Astrocyte (in vitro differentiated cells and primary cell): Measurements from ENCODE around the gene FBP2. TPM values are rescaled to one million over a fixed set of nuclear protein-coding genes. Genes with fewer than 3 reads are reported as not detected.

Experiments used
- DNase-seq: peaks from one replicate; pipeline ENCODE4 v3.0.0-alpha.2; 2010; ENCODE audit warnings: low read depth
- FAIRE-seq: peaks from 2 replicates; lab custom pipeline; 2011; peaks lifted over from hg19 to GRCh38; lab: Jason Lieb, UNC
- H2AFZ ChIP-seq: 2 replicates; pipeline ENCODE4 v1.6.0; 2012; ENCODE audit warnings: low read depth, low read length, inconsistent platforms
- H3K27ac ChIP-seq: 2 replicates; pipeline ENCODE4 v1.5.1; 2011; ENCODE audit warnings: low read depth, low read length, inconsistent platforms
- H3K27me3 ChIP-seq: 2 replicates; pipeline ENCODE4 v1.6.0; 2011; ENCODE audit warnings: low read length, inconsistent platforms; ENCODE audit not compliant: insufficient read depth
- H3K36me3 ChIP-seq: 2 replicates; pipeline ENCODE4 v1.5.1; 2011; ENCODE audit warnings: low read length, inconsistent platforms; ENCODE audit not compliant: insufficient read depth
- H3K4me1 ChIP-seq: 2 replicates; pipeline ENCODE4 v1.5.1; 2011; ENCODE audit warnings: low read length, inconsistent platforms; ENCODE audit not compliant: insufficient read depth
- H3K4me2 ChIP-seq: 2 replicates; pipeline ENCODE4 v1.6.0; 2012; ENCODE audit warnings: low read length, inconsistent platforms
- H3K4me3 ChIP-seq: 2 replicates; pipeline ENCODE4 v1.5.1; 2011; ENCODE audit warnings: low read depth, mild to moderate bottlenecking, low read length, inconsistent platforms; ENCODE audit not compliant: insufficient read depth
- H3K79me2 ChIP-seq: 2 replicates; pipeline ENCODE4 v1.6.0; 2012; ENCODE audit warnings: mild to moderate bottlenecking, low read length, inconsistent platforms; ENCODE audit not compliant: insufficient read depth
- H3K9ac ChIP-seq: 2 replicates; pipeline ENCODE4 v1.6.0; 2012; ENCODE audit warnings: mild to moderate bottlenecking, low read length, inconsistent platforms
- H3K9me3 ChIP-seq: 2 replicates; pipeline ENCODE4 v1.5.1; 2012; ENCODE audit warnings: low read depth, mild to moderate bottlenecking, low read length, inconsistent platforms; ENCODE audit not compliant: insufficient read depth
- H4K20me1 ChIP-seq: 2 replicates; pipeline ENCODE4 v1.6.0; 2012; ENCODE audit warnings: low read length, inconsistent platforms; ENCODE audit not compliant: insufficient read depth
- H3K27ac Mint-ChIP-seq: one replicate; pipeline ENCODE4 v1.8.0; 2021; ENCODE audit warnings: mild to moderate bottlenecking, mixed read lengths; ENCODE audit not compliant: unreplicated experiment
- H3K27me3 Mint-ChIP-seq: one replicate; pipeline ENCODE4 v1.8.0; 2021; ENCODE audit warnings: low read depth, mixed read lengths; ENCODE audit not compliant: unreplicated experiment
- H3K36me3 Mint-ChIP-seq: one replicate; pipeline ENCODE4 v1.8.0; 2021; ENCODE audit warnings: low read depth, mixed read lengths; ENCODE audit not compliant: unreplicated experiment
- H3K4me1 Mint-ChIP-seq: one replicate; pipeline ENCODE4 v1.8.0; 2021; ENCODE audit warnings: low read depth, mixed read lengths; ENCODE audit not compliant: unreplicated experiment
- H3K4me3 Mint-ChIP-seq: one replicate; pipeline ENCODE4 v1.8.0; 2021; ENCODE audit warnings: mild to moderate bottlenecking, moderate library complexity, mixed read lengths; ENCODE audit not compliant: unreplicated experiment
- H3K9me3 Mint-ChIP-seq: one replicate; pipeline ENCODE4 v1.8.0; 2021; ENCODE audit warnings: mild to moderate bottlenecking, mixed read lengths; ENCODE audit not compliant: unreplicated experiment
- CTCF ChIP-seq: IDR thresholded peaks from 2 replicates; pipeline ENCODE4 v1.5.1; 2011; ENCODE audit warnings: low read depth, mild to moderate bottlenecking, inconsistent platforms, low read length, moderate library complexity; ENCODE audit not compliant: insufficient read depth
- EZH2 ChIP-seq: IDR thresholded peaks from 2 replicates; pipeline ENCODE4 v1.6.1; 2012; ENCODE audit warnings: mild to moderate bottlenecking, low read length, inconsistent platforms; ENCODE audit not compliant: insufficient read depth
- total RNA-seq: library from RNA; stranded (reverse); gene quantifications from 2 replicates; pipeline ENCODE4 v1.2.1, GENCODE V29; 2021

FBP2 gene
- total RNA-seq, 1 donor from 2014 or later = not detected

- H3K4me3 ChIP-seq = no peak overlapping the region
These were observed 46.4 kb upstream of the FBP2 start for GRCh38 chr9:94639999-94640376.

GRCh38 chr9:94639061-94639998 is 45.7 kb upstream of the FBP2 start, which contains the start of gene FBP1:
FBP1 (minus strand) TSS chr9:94639518; CDS start chr9:94639310, 208 bp downstream.
- no peak within 1 kb of the TSS for H3K27ac ChIP-seq
- peak within 1 kb of the TSS; percentile 85 for H3K4me2 ChIP-seq
- H3K36me3 Mint-ChIP-seq = peaks cover 3% of the 10 kb centered on the region
- H3K4me1 ChIP-seq = peaks cover 7% of the 10 kb centered on the region
- peaks cover 64% of the 10 kb centered on the region for H3K27me3 Mint-ChIP-seq
- no peaks in the 10 kb centered on the region for H4K20me1 ChIP-seq
- H3K9me3 Mint-ChIP-seq = no peaks in the 10 kb centered on the region
- peak within 1 kb of the TSS; percentile 75 for H2AFZ ChIP-seq
- H3K4me1 Mint-ChIP-seq = peaks cover 5% of the 10 kb centered on the region
- TF ChIP-seq EZH2 = peak; percentile 71
- TF ChIP-seq CTCF = no peak
- H3K9ac ChIP-seq = no peak within 1 kb of the TSS
- peaks cover 17% of the 10 kb centered on the region for H3K27me3 ChIP-seq
- H3K79me2 ChIP-seq = no peaks in the 10 kb centered on the region
- H3K36me3 ChIP-seq = no peaks in the 10 kb centered on the region
- H3K9me3 ChIP-seq = peaks cover 4% of the 10 kb centered on the region
- FAIRE-seq = no peak
- peak within 1 kb of the TSS; percentile 82 for H3K4me3 Mint-ChIP-seq
- no peak within 1 kb of the TSS for H3K27ac Mint-ChIP-seq
- no peak for DNase-seq
- H3K4me3 ChIP-seq = peak within 1 kb of the TSS; percentile 37

More at GRCh38 chr9:94639999-94640376, 46.4 kb upstream of the FBP2 start:
- no peak for DNase-seq
- Histone ChIP-seq H2AFZ (peak overlapping the region; percentile 75), H3K79me2 (no peaks in the 10 kb centered on the region), H3K4me2 (peak overlapping the region; percentile 85), H3K9ac (no peak overlapping the region), H3K27me3 (peaks cover 17% of the 10 kb centered on the region), H3K36me3 (no peaks in the 10 kb centered on the region), H3K27ac (no peak overlapping the region), H4K20me1 (no peaks in the 10 kb centered on the region), H3K9me3 (peaks cover 4% of the 10 kb centered on the region), H3K4me1 (peaks cover 7% of the 10 kb centered on the region)
- Mint-ChIP-seq H3K4me1 (peaks cover 5% of the 10 kb centered on the region), H3K27me3 (peaks cover 70% of the 10 kb centered on the region), H3K27ac (no peak overlapping the region), H3K36me3 (peaks cover 3% of the 10 kb centered on the region), H3K4me3 (peak overlapping the region; percentile 82), H3K9me3 (peaks cover 2% of the 10 kb centered on the region)
- TF ChIP-seq CTCF (no peak), EZH2 (no peak)
- no peak for FAIRE-seq
